A549 (cell line): ENCODE data around the gene ZNF664. TPM values are rescaled to one million over a fixed set of nuclear protein-coding genes. Genes with fewer than 3 reads are reported as not detected.

Source experiments
- ATAC-seq, 2 experiments: fragments of 200-7000 bp in 1 of 2; fragments of >200 bp in 1 of 2; cut with Nextera tagmentation in 1 of 2; cut with Tn5 transposase in 1 of 2; 3 replicates each; pipeline versions ENCODE4 v1.8.0 to v1.9.1; 2018 to 2020; ENCODE audit warnings: mild to moderate bottlenecking in 1 of 2, moderate library complexity in 1 of 2
- CTCF ChIA-PET: fragments of 300-600 bp; sonication (Branson Sonifier 250); formaldehyde crosslinking; extraction: SDS; loops from one replicate; lab custom pipeline; 2021; ENCODE audit warnings: antibody characterized with exemption, inconsistent platforms; lab: Yijun Ruan, JAX
- POLR2A ChIA-PET: fragments of 350-600 bp; formaldehyde crosslinking; extraction: SDS; loops from one replicate; lab custom pipeline; 2021; ENCODE audit warnings: antibody characterized with exemption, inconsistent platforms; lab: Yijun Ruan, JAX
- DNase-seq, 2 experiments: peaks; one replicate each; pipeline versions ENCODE4 v3.0.0 to v3.0.0-alpha.2; 2011 to 2016; ENCODE audit warnings: low read depth in 1 of 2, low spot score in 1 of 2
- FAIRE-seq: peaks from 2 replicates; lab custom pipeline; 2011; peaks lifted over from hg19 to GRCh38; lab: Jason Lieb, UNC
- H3K27ac ChIP-seq, 2 experiments: fragments of >200 bp; sonication (Bioruptor Twin); formaldehyde crosslinking; 3 replicates each; pipeline ENCODE4 v1.5.1; 2016 to 2017
- H3K4me1 ChIP-seq: fragments of >200 bp; sonication (Bioruptor Twin); formaldehyde crosslinking; 3 replicates; pipeline ENCODE4 v1.6.1; 2016
- H3K4me2 ChIP-seq: fragments of >200 bp; sonication (Bioruptor Twin); formaldehyde crosslinking; 3 replicates; pipeline ENCODE4 v1.6.1; 2016
- H3K4me3 ChIP-seq: fragments of >200 bp; sonication (Bioruptor Twin); formaldehyde crosslinking; 3 replicates; pipeline ENCODE4 v1.5.1; 2016
- H3K9me3 ChIP-seq: fragments of >200 bp; sonication (Bioruptor Twin); formaldehyde crosslinking; 3 replicates; pipeline ENCODE4 v1.6.1; 2016
- BHLHE40 ChIP-seq: IDR thresholded peaks from 2 replicates; pipeline ENCODE4 v1.6.1; 2012; ENCODE audit warnings: low read depth, low read length, inconsistent platforms
- CBX2 ChIP-seq: fragments of 200-600 bp; sonication (generic); IDR thresholded peaks from 2 replicates; pipeline ENCODE4 v1.6.1; 2016; ENCODE audit warnings: low read depth, mild to moderate bottlenecking, borderline replicate concordance
- CBX8 ChIP-seq: fragments of 200-600 bp; sonication (generic); IDR thresholded peaks from 2 replicates; pipeline ENCODE4 v1.6.1; 2016
- CHD4 ChIP-seq: fragments of 200-600 bp; sonication (generic); IDR thresholded peaks from 2 replicates; pipeline ENCODE4 v1.6.1; 2016; ENCODE audit warnings: antibody characterized with exemption, mild to moderate bottlenecking, borderline replicate concordance
- FOSB ChIP-seq: fragments of 250-450 bp; sonication (Bioruptor Pico); IDR thresholded peaks from 2 replicates; pipeline ENCODE4 v1.5.0; 2020; ENCODE audit warnings: mild to moderate bottlenecking, moderate library complexity
- GATA3 ChIP-seq: IDR thresholded peaks from 2 replicates; pipeline ENCODE4 v1.6.1; 2012; ENCODE audit warnings: borderline replicate concordance
- HOXB5 ChIP-seq: fragments of 250-450 bp; sonication (Bioruptor Pico); IDR thresholded peaks from 2 replicates; pipeline ENCODE4 v1.5.0; 2020; ENCODE audit warnings: mild to moderate bottlenecking, moderate library complexity
- JUNB ChIP-seq: fragments of >200 bp; sonication (Bioruptor Twin); formaldehyde crosslinking; IDR thresholded peaks from 2 replicates; pipeline ENCODE4 v1.6.1; 2016
- KDM1A ChIP-seq: fragments of 200-600 bp; sonication (generic); IDR thresholded peaks from 2 replicates; pipeline ENCODE4 v1.6.1; 2016; ENCODE audit warnings: low read depth, mild to moderate bottlenecking
- KDM5A ChIP-seq: fragments of 200-600 bp; sonication (generic); IDR thresholded peaks from 2 replicates; pipeline ENCODE4 v1.6.1; 2016; ENCODE audit warnings: antibody characterized with exemption, mild to moderate bottlenecking
- MAFK ChIP-seq: fragments of 450-650 bp; IDR thresholded peaks from 2 replicates; pipeline ENCODE4 v1.6.1; 2014; ENCODE audit not compliant: partially characterized antibody
- NFE2L2 ChIP-seq: fragments of 150-350 bp; conservative IDR thresholded peaks from 2 replicates; pipeline ENCODE4 v1.6.1; 2014; ENCODE audit warnings: low read length
- PHF8 ChIP-seq: fragments of 200-600 bp; sonication (generic); IDR thresholded peaks from 2 replicates; pipeline ENCODE4 v1.6.1; 2016; ENCODE audit warnings: low read depth, mild to moderate bottlenecking, antibody characterized with exemption, moderate library complexity, borderline replicate concordance
- POLR2A ChIP-seq: IDR thresholded peaks from 2 replicates; pipeline ENCODE4 v1.6.1; 2012; ENCODE audit warnings: mild to moderate bottlenecking, low read length
- POLR2AphosphoS2 ChIP-seq: conservative IDR thresholded peaks from 2 replicates; pipeline ENCODE4 v1.6.1; 2012; ENCODE audit warnings: low read length, improper control_type of control experiment, inconsistent platforms
- RAD21 ChIP-seq, 2 experiments: fragments of >200 bp in 1 of 2; sonication (Bioruptor Twin) in 1 of 2; formaldehyde crosslinking in 1 of 2; IDR thresholded peaks in 1 of 2; conservative IDR thresholded peaks in 1 of 2; 2 replicates in 1 of 2; 3 replicates in 1 of 2; pipeline ENCODE4 v1.6.1; 2012 to 2018; ENCODE audit warnings: inconsistent platforms in 1 of 2
- RCOR1 ChIP-seq: fragments of 150-350 bp; IDR thresholded peaks from 2 replicates; pipeline ENCODE4 v1.6.1; 2014; ENCODE audit warnings: antibody characterized with exemption, low read length, low read depth
- SMC3 ChIP-seq: fragments of >200 bp; sonication (Bioruptor Twin); formaldehyde crosslinking; IDR thresholded peaks from 3 replicates; pipeline ENCODE4 v1.6.1; 2018; ENCODE audit warnings: inconsistent platforms
- SREBF2 ChIP-seq: fragments of 450-650 bp; IDR thresholded peaks from 2 replicates; pipeline ENCODE4 v1.6.1; 2014; ENCODE audit warnings: mild to moderate bottlenecking, moderate library complexity
- TP53 ChIP-seq: fragments of 250-450 bp; sonication (Bioruptor Pico); IDR thresholded peaks from 2 replicates; pipeline ENCODE4 v1.5.0; 2021; ENCODE audit warnings: mild to moderate bottlenecking, moderate library complexity
- ZFP36 ChIP-seq: fragments of 450-650 bp; IDR thresholded peaks from 2 replicates; pipeline ENCODE4 v1.6.1; 2014; ENCODE audit warnings: borderline replicate concordance; ENCODE audit not compliant: partially characterized antibody
- WGBS: methylation state at CpG from one replicate; pipeline ENCODE4 v1.1.6; 2017; ENCODE audit errors: missing lambda C conversion rate; 5-methylcytosine and 5-hydroxymethylcytosine counted together
- polyA plus RNA-seq, 4 experiments: library from polyadenylated mRNA; depleted of rRNA in 3 of 4; stranded (reverse); fragments of >200 nt; fragmentation: RNase III in 1 of 4; extraction: RNeasy Plus Mini Kit Qiagen cat#74134 plus additional on column Dnase treatment in 1 of 4; gene quantifications; 2 replicates in 3 of 4; 3 replicates in 1 of 4; pipeline ENCODE4 v1.2.3, GENCODE V29; 2011 to 2017
- TF ChIP-seq, protein P1 (sequence below): IDR thresholded peaks from 2 replicates; pipeline ENCODE4 v1.6.1; 2012
- TF ChIP-seq, protein P2 (sequence below): fragments of >200 bp; sonication (Bioruptor Twin); formaldehyde crosslinking; IDR thresholded peaks from 3 replicates; pipeline ENCODE4 v1.6.1; 2016
- TF ChIP-seq, protein P3 (sequence below): fragments of >200 bp; sonication (Bioruptor Twin); formaldehyde crosslinking; IDR thresholded peaks from 2 replicates; pipeline ENCODE4 v1.6.1; 2016
- TF ChIP-seq, protein P4 (sequence below): IDR thresholded peaks from 2 replicates; pipeline ENCODE4 v1.6.1; 2012
- TF ChIP-seq, protein P5 (sequence below): IDR thresholded peaks from 2 replicates; pipeline ENCODE4 v1.6.1; 2012; ENCODE audit warnings: low read depth, borderline replicate concordance
- TF ChIP-seq, protein P6 (sequence below): fragments of >200 bp; sonication (Bioruptor Twin); formaldehyde crosslinking; IDR thresholded peaks from 3 replicates; pipeline ENCODE4 v1.5.1; 2016

Gene ZNF664
- polyA plus RNA-seq, 2 of the 4 experiments (the other 2 are of a cell fraction): 88.3 to 112 TPM

DNA sequence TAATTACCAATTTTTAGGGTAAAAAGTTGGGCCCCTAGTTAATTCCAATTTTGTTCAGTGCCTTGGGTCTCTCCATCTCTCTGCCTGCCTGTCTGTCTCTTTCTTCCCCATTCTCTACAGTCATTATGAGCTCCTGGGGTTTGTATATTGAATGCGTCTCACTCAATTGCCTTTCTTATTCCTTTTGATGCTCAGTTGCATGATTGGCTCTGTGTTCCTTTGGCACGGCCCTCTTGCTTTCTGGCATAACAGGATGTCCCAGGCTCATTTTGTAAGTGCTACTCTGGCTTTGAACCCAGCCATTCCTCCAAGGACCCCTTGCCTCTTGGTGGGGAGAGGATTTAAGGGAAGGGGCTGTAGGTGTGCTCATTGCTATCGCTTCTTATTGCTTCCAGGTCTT lies 35.6 kb downstream of the ZNF664 start:
- no peak for FAIRE-seq
- WGBS: 97% methylated on average over 3 of the region's 3 CpGs
- Histone ChIP-seq H3K4me1 (no peaks in the 10 kb centered on the region), H3K27ac (no peak overlapping the region), H3K9me3 (no peaks in the 10 kb centered on the region), H3K4me2 (no peak overlapping the region), H3K4me3 (no peak overlapping the region)
- ChIA-PET POLR2A (no interaction called here), CTCF (interaction anchor here (1.5 kb wide), 1 partner anchor 25 kb away, joined by 4 read pairs; no protein-coding TSS in a partner anchor)
- no peak for ATAC-seq
- TF ChIP-seq, protein P1, sequence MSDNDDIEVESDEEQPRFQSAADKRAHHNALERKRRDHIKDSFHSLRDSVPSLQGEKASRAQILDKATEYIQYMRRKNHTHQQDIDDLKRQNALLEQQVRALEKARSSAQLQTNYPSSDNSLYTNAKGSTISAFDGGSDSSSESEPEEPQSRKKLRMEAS: no peak
- no peak for TF ChIP-seq ZFP36
- no peak for TF ChIP-seq CBX2
- no peak for TF ChIP-seq BHLHE40
- no peak for TF ChIP-seq JUNB
- no peak for TF ChIP-seq TP53 (CRISPR knock-in tag)
- TF ChIP-seq, protein P2, sequence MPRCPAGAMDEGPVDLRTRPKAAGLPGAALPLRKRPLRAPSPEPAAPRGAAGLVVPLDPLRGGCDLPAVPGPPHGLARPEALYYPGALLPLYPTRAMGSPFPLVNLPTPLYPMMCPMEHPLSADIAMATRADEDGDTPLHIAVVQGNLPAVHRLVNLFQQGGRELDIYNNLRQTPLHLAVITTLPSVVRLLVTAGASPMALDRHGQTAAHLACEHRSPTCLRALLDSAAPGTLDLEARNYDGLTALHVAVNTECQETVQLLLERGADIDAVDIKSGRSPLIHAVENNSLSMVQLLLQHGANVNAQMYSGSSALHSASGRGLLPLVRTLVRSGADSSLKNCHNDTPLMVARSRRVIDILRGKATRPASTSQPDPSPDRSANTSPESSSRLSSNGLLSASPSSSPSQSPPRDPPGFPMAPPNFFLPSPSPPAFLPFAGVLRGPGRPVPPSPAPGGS: no peak
- DNase-seq: no peak

DNA sequence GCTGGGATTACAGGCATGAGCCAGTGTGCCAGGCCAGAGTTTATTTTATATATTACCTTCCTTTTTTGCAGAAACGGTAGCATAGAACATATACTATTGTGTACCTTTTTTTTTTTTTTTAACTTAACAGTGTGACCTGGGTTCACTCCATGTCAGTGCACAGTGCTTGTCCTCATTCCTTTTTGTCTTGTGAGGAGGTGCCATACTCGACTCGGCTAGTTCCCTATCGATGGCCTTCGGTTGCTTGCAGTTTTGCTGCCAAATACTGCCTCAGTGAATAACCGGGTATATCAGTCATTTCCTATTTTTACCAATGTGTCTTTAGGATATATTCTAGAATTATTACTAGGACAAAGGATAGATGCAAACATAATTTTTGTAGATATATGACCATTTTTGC lies 36.8 kb downstream of the ZNF664 start:
- Histone ChIP-seq H3K9me3 (no peaks in the 10 kb centered on the region), H3K4me3 (no peak overlapping the region), H3K27ac (no peak overlapping the region), H3K4me2 (no peak overlapping the region), H3K4me1 (no peaks in the 10 kb centered on the region)
- no peak for FAIRE-seq
- no peak for DNase-seq
- POLR2A ChIA-PET: no interaction called here
- ATAC-seq: no peak
- CTCF ChIA-PET: no interaction called here
- whole genome bisulfite sequencing: 74% methylated on average over 6 of the region's 6 CpGs
- TF ChIP-seq KDM5A (no peak), POLR2AphosphoS2 (no peak), GATA3 (no peak)
- TF ChIP-seq, protein P3, sequence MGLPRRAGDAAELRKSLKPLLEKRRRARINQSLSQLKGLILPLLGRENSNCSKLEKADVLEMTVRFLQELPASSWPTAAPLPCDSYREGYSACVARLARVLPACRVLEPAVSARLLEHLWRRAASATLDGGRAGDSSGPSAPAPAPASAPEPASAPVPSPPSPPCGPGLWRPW: no peak

DNA sequence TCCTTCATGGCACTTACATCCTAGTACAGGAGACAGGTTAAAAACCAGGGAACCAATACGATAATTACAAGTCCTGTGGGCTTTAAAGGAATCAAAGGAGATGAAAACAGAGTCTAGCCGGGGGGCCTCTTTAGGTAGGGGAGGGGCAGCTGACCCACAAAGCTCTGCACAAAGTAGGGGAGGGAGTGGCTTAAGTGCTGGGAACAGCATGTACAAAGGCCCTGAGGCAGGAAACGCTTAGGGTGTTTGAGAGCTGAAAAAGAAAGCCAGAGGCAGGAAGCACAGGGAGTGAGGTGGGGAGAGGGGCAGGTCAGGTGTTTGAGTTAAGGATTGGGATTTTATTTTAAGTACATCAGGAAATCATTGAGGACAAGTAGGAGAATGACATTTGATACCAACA lies 37.7 kb downstream of the ZNF664 start:
- FAIRE-seq: no peak
- H3K4me1 ChIP-seq: no peaks in the 10 kb centered on the region
- H3K4me2 ChIP-seq: no peak overlapping the region
- CTCF ChIA-PET: interaction anchor here (0.9 to 1.7 kb wide), 4 partner anchors 9 to 26 kb away, joined by 3 to 8 read pairs (median 4); no protein-coding TSS in a partner anchor
- TF ChIP-seq FOSB (CRISPR knock-in tag) (no peak), BHLHE40 (no peak), POLR2A (no peak), NFE2L2 (no peak), SMC3 (no peak), MAFK (no peak), CHD4 (no peak), RAD21 (conservative IDR thresholded peaks at IDR 0.05 in 1 of 2, IDR thresholded peaks at IDR 0.05 in 1 of 2) (no peak), ZFP36 (no peak), RCOR1 (no peak), CBX8 (no peak), SREBF2 (no peak), HOXB5 (CRISPR knock-in tag) (no peak), PHF8 (no peak), KDM1A (no peak)
- TF ChIP-seq, protein P4, sequence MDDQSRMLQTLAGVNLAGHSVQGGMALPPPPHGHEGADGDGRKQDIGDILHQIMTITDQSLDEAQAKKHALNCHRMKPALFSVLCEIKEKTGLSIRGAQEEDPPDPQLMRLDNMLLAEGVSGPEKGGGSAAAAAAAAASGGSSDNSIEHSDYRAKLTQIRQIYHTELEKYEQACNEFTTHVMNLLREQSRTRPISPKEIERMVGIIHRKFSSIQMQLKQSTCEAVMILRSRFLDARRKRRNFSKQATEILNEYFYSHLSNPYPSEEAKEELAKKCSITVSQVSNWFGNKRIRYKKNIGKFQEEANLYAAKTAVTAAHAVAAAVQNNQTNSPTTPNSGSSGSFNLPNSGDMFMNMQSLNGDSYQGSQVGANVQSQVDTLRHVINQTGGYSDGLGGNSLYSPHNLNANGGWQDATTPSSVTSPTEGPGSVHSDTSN: no peak
- TF ChIP-seq, protein P5, sequence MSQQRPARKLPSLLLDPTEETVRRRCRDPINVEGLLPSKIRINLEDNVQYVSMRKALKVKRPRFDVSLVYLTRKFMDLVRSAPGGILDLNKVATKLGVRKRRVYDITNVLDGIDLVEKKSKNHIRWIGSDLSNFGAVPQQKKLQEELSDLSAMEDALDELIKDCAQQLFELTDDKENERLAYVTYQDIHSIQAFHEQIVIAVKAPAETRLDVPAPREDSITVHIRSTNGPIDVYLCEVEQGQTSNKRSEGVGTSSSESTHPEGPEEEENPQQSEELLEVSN: no peak
- TF ChIP-seq, protein P6, sequence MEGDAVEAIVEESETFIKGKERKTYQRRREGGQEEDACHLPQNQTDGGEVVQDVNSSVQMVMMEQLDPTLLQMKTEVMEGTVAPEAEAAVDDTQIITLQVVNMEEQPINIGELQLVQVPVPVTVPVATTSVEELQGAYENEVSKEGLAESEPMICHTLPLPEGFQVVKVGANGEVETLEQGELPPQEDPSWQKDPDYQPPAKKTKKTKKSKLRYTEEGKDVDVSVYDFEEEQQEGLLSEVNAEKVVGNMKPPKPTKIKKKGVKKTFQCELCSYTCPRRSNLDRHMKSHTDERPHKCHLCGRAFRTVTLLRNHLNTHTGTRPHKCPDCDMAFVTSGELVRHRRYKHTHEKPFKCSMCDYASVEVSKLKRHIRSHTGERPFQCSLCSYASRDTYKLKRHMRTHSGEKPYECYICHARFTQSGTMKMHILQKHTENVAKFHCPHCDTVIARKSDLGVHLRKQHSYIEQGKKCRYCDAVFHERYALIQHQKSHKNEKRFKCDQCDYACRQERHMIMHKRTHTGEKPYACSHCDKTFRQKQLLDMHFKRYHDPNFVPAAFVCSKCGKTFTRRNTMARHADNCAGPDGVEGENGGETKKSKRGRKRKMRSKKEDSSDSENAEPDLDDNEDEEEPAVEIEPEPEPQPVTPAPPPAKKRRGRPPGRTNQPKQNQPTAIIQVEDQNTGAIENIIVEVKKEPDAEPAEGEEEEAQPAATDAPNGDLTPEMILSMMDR: no peak
- POLR2A ChIA-PET: no interaction called here
- no peak for DNase-seq
- H3K27ac ChIP-seq: no peak overlapping the region
- H3K9me3 ChIP-seq: no peaks in the 10 kb centered on the region
- WGBS: 88% methylated on average over 3 of the region's 3 CpGs
- H3K4me3 ChIP-seq: no peak overlapping the region
- no peak for ATAC-seq
